ENCODE results near the gene RNF146. TPM values are rescaled to one million over a fixed set of nuclear protein-coding genes. Genes with fewer than 3 reads are reported as not detected.
A peak's percentile ranks its signal among the peaks of the same experiment; 100 is the strongest.
"Not testable (repeated sequence)": the region's sequence is repeated elsewhere in the genome, so short reads cannot be mapped to it uniquely, and the experiment has no call there.

The RNF146 gene, protein sequence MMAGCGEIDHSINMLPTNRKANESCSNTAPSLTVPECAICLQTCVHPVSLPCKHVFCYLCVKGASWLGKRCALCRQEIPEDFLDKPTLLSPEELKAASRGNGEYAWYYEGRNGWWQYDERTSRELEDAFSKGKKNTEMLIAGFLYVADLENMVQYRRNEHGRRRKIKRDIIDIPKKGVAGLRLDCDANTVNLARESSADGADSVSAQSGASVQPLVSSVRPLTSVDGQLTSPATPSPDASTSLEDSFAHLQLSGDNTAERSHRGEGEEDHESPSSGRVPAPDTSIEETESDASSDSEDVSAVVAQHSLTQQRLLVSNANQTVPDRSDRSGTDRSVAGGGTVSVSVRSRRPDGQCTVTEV
- 23.0 and 37.2 TPM in 2 replicates for total RNA-seq (2014; rRNA removed; shearing (Covaris generic))

DNA sequence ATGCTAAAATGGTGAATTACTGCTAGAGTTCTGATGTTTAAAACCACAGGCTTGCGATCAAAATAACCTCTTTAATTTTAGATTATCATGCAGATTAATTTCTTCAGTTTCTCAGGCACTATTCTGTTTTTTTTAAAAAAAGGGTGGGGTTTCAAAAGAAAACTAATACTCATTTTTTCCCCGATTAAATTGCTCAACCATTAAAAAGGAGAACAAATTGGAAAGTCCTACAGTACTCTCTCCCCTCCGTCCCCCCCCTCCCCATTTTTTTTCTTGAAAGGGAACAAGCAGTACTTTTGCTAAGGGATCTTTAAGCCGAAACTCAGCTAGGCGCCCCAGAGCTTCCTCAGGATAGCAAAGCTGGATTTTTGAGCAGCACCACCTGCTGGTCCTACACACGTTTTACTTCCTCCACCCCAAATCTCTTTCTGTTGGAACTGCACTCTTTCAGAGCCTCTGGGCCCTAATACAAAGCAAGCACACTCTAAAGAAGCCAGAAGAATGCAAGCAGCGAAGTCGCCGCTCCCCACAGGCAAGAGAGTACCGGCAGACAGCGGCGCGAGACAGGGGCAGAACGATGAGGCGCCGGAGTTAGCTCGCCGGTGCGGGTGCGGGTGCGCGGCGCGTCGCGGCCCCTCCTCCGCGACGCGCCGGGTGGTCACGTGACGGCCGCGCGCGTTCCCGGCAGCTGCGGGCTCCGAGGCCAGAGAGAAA is at the start of gene RNF146:
RNF146 (plus strand) TSS at position 687 of the 714 bp plus-strand sequence. CDS start 13,475 bp downstream, outside the sequence.
- peak; percentile 85 for DNase-seq (ENCODE audit: low read depth)

DNA sequence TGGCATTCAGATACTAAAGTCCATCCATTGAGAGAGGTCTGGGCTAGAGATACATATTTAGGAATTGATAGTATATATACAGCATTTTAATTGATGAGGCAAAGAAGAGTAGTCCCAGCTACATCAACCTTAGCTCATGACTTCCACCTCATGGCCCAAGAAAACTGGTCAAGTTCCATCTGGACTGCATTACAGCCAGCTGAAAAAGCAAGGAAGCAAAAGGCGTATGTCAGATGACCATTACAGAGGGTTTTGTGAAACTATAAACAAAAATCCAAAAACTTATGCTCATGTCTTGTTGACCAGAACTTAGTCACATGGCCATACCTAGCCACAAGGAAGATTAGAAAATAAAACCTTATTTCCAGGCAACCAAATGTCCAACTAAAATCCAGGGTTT is 46.8 kb upstream of the RNF146 start:
- DNase-seq (ENCODE audit: low read depth): no peak

DNA sequence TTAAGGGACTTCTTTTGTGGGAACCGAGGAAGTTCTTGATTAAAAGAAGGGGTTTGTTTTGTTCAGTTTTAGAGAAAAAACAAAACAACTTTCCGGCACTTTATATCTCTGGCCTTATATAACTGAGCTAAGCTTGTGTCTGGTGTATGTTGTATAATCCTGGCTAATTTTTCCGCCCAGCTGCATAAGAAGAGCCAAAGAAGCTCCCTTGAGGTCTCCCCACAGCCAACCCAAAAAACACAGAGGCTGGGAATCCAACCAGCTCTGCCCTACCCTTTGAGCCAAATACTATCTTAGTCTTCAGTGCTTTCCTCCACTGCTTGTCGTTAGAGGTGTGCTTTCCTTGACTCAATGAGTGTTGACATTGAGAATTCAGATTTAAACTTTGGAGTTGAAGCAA is 45.5 kb upstream of the RNF146 start:
- DNase-seq (ENCODE audit: low read depth): no peak

DNA sequence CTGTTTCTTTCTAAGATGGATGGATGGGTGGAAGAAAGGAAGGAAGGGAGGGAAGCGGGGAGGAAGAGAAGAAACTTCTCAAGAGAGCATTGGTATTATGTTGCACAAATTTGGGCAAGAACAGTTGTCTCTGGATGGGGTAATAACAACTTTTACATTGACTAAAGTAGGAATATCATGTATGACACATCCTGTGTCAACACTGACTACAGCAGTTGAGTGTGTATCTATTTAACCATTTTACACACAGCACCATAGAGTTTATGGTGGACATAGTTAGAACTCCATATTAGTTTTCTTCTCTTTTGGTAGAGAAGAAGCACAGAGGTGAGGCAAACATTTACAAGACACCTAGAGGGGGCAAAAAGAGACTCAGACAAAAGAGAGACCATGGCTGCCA is 44.2 kb upstream of the RNF146 start:
- DNase-seq (ENCODE audit: low read depth): no peak

DNA sequence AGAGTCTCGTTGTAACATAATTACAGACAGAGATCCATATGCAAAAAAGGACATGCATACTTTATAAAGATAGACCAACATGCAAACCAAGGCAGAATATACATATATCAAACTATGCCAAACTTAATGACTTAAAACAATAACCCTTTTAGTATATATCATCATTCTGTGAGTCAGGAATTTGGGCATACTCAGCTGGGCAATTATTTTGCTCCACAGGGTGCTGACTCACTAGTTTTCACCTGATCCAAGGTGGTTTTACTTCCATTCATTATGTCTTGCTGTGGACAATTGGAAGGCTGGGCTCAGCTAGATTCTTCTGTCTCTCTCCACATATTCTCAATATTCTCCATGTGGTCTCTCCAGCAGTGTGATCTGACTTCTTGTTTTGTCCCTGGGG is 41.2 kb upstream of the RNF146 start:
- no peak for DNase-seq (ENCODE audit: low read depth)

DNA sequence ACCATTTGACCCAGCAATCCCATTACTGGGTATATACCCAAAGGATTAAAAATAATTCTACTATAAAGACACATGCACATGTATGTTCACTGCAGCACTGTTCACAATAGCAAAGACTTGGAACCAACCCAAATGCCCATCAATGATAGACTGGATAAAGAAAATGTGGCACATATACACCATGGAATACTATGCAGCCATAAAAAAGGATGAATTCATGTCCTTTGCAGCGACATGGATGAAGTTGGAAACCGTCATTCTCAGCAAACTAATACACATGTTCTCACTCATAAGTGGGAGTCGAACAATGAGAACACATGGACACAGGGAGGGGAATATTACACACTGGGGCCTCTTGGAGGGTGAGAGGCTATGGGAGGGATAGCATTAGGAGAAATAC is 32.8 kb upstream of the RNF146 start:
- not testable (repeated sequence) for DNase-seq (ENCODE audit: low read depth)

DNA sequence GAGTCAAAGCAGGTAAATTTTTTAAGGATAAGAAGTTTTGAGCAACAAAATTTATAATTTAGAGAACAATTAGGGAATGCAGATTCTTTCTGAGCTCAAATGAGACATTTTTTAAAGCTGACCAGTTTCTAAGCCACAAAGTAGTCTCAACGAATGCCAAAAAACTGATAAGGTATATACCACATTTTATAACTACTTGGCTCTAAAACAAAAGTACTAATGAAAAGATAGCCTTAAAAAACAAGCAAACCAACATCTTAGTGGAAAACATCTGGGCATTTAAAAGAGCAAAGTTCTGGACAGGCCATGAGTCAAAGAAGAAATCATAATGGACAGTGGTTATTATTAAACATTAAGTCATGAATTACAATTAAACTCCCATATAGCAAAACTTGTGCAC is 23.2 kb upstream of the RNF146 start:
- no peak for DNase-seq (ENCODE audit: low read depth)

DNA sequence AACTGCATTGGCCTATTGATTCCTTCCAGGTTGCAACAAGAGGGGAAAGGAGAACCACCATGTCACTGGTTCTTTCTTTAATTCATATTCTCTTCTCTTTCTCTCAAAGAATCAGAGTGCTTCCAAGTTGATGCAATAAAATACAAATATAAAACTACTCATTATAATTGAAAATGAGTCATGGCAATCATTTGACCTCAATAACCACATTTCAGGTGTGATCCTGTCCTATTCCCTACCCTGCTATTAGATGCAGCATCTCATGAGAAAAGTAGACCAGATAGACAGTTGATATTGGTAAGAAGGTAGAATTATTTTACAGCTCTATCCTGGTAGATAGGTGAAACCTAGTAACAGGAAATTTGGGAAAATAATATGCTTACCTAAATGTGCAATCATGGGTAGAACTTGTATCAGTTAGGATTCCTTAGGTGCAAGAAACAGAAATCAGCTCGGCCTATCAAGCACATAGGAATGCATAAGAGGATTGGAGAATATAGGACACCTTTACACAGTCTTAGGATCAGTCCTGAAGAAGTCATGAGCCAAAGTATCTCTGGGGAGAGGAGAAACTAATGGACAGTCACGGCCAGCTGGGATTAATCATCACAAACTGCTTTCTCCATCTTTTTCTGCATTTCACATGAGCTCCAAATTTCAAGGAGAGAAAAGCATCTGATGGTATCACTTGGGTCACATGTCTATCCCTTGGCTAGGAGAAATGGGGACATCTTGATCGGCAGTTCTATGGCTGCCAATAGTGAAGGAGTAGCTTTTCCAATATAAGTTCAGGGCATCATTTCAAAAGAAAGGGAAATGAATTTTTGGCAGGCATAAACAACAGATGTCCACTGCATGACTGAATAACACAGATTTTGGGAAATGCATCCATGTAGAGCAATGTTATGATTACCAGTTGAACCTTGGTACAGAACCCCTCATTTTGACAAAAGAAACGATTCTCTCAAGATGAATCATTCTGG is 19.3 kb upstream of the RNF146 start:
- DNase-seq (ENCODE audit: low read depth): no peak

DNA sequence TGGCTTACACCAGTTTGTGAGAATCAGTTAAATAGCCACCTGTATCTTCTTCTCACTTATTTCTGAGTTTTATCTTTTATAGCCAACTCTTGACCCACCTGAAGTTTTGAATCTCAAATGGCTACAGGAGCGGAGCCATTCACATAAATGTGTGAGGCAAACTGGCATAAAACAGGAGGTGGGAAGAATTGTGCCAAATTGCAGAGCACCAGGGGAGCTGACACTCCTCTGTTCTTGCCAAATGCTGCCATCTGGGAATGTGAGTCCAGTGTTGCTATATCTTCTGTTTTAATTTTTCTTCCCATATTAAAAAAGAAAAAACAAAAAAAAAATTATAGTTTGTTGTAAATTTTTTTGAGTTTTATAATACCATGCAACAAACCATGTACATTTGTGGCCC is 17.0 kb upstream of the RNF146 start:
- no peak for DNase-seq (ENCODE audit: low read depth)

DNA sequence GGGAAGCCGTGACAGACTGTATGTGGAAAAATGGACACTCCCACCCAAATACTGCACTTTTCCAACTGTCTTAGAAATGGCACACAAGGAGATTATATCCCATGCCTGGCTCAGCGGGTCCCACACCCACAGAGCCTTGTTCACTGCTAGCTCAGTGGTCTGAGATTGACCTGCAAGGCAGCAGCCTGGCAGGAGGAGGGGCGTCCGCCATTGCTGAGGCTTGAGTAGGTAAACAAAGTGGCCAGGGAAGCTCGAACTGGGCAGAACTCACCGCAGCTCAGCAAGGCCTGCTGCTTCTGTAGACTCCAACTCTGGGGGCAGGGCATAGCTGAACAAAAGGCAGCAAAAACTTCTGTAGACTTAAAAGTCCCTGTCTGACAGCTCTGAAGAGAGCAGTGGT is 11.4 kb upstream of the RNF146 start:
- DNase-seq (ENCODE audit: low read depth): no peak

DNA sequence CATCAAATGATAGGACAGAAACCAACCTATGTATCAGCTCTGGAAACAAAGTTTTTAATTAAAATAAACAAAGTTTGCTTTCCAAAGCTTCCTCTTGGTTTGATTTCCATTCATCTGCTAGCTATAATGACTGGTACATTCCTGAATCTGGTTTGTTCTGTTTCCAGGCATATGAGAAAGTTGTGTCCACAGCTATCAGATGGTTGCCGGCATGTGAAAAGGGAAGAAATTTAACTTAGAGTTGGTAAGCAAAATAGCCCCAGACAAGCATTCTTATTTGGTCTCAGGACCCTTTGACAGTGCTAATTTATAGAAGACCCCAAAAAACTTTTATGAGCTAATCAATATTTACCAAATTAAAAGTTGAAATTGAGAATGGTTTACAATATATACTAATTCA is 3.8 kb upstream of the RNF146 start:
- DNase-seq (ENCODE audit: low read depth): no peak

DNA sequence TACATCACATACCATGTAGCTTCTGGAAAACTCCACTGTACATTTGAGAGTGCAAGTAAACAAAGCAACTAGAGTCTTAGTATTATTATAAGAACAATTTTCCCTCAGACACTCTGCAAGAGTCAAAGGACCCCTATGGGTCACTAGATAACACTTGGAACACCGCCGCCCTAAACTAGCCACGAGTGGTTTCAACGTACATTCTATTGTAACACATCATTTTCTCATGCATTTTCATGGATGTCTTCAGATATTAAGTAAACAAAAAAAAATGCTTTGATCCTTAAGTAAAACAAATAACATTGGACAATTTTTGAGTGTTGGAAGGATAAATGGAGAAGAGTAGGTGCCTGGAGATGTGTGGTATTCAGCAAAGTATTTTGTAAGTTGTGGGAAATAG is 3.2 kb upstream of the RNF146 start:
- DNase-seq (ENCODE audit: low read depth): no peak

DNA sequence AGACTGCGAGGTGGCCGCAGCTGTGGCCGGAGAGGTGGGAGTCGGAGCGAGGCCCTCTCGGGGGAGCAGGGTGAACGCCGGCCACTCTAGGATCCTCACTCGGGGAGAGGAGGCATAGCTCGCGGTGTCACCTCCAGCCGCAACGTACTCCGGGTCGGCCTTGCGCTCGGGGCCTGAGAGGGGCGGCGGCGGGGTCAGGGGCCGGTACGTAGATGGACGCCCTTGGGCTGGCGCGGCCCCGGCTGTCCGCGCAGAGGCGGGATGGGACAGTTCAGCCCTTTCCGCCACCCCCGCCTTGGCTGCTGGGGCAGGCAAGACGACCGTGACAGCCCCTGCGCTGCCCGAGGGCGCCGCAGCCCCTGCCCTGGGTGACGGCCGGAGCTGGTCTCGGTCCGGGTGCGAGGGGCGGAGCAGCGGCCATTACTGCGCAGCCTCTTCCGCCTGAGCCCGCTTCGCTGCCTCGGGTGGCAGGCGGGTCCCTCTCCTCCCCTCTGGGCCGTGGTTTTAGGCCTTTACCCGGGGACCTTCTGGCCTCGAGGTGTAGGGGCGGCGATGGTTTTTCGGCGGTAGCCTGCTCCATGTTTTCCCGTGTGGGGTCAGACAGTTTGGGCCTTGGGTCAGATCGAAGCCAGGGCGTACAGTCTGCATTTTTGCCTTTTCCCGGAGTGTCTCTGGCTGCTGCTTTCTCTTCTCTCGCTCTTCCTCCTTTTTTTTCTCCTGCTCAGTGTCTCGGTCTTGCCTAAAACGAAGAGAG is 405 bp downstream of the RNF146 start:
- peak; percentile 58 for DNase-seq (ENCODE audit: low read depth)

DNA sequence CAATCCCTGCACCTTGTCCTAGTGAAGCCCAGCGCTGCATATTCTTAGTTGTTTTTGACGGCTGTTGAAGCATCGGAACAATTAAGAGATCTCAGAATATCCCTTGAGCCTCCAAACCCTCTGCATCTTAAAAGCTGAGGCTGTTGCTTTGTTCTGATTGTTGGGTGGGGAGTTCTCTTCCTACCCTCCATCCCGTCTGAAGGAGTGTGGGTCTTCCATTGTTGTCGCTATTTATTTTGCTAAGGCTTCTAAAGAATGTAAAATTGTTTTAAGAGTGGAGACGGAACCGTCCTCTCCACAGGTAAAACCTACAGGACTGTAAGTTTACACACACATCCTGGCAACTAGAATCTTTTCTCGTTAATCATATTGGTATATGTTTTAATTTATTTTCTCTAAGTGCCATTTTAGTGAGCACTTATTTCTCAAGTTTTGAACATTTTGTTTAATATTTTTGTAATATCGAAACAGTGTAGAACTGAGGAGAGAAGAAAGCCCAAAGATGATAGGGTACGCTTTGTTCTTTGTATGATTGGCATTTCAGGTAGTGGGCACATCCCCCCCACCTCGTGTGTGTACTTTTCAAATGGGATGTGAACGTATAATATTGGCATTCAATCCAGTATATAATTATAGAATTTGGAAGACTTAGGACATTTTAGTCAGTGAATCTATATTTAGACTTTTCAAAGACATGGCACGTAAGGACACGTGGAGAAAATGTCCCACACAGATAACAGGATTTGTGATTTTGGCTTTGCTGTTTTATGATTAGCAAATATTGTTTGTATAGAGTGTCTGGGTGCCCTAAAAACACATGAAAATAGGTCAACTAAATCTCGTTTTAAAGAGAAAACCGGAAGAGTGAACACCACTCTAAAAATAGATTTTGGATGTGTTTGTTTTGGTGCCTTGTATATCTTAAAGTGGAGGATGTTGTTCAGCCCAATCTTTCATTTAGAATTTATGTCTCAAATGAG is 1.3 kb downstream of the RNF146 start:
- DNase-seq (ENCODE audit: low read depth): peak; percentile 13

DNA sequence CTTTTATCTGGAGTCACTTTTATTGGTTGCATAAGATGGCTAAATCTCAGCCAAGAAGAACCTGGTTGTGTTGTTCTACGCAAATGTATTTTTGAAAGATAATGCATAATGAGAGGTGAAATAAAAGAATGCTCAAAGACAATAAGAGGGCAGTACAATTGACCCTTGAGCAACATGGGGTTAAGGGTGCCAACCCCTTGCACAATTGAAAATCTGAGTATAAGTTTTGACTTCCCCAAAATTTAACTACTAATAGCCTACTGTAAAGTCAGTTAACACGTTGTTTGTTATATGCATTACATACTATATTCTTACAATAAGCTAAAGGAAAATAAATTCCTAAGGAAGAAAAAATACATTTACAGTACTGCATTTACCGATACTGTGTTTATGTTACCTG is 5.9 kb downstream of the RNF146 start:
- DNase-seq (ENCODE audit: low read depth): no peak

DNA sequence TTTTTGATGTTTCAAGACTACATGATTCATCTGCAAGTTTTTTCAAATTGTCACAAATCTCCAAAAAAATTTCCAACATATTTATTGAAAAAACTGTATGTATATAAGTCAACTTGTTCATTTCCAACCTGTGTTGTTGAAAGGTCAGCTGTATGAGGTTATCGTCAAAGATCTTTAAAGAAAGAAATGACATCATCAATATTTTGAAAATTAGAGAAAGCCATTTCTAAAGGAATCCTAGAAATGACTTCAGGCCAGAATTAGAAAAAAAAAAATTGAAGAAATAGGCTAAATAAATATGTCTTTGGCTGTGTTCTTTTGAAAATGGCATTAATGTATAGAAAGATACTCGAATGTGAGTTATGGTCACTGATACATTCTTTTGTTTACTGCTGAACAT is 6.8 kb downstream of the RNF146 start:
- DNase-seq (ENCODE audit: low read depth): no peak

DNA sequence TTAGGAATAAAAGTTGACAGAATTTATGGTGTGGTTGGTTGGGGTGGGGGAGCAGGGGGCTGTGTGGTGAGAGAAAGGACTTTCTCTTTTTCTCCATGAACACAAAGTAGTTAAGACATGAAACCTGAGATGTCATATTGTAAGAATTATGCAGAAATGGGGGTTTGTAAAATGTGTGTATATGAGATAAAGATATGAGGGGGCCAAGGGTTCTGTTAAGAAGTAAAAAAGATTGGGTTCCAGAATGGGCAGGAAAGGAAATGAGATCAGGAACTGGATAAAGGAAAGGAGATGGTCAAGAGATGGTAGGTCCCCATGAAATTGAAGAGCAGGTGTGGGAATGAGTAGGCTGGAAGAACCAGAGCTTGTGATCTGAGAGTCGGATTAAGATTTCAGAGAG is 9.7 kb downstream of the RNF146 start:
- DNase-seq (ENCODE audit: low read depth): no peak

DNA sequence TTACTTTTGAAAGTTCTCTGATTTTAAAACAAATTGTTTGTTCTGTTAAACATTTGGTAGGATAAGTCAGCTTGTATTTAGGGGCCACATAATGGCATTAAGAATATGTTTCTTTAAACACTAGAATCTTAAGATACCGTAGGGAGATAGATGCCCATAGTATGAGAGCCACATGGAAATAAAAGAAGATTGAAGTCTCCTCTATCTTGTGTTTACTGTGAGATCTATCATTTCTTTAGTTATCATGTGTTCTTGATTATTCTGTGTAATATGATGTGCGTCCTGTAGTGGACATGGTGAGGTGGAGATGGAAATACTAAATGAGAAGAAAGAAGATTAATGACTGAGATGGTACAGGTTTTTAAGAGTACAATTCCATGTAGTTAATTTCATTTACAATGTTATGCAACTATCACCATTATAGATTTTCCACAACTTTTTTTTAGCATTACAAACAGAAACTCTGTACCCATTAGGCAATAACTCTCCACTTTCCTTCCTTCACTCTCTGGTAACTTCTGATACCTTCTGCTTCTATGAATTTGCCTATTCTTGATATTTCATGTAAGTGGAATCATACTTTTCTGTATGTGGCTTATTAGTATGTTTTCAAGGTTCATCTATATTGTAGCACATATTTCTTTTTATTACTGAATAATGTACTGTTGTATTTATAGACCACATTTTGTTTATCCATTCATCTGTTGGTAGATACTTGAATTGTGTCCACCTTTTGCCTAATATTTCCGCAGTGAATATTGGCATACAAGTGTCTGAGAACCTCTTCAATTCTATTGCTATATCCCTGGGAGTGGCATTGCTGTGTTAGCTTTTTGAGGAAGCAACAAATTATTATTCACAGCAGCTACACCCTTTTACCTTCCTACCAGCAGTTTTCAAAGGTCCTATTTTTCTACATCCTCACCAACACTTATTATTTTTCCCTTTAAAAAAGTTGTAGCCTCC is 11.5 kb downstream of the RNF146 start:
- DNase-seq (ENCODE audit: low read depth): no peak

DNA sequence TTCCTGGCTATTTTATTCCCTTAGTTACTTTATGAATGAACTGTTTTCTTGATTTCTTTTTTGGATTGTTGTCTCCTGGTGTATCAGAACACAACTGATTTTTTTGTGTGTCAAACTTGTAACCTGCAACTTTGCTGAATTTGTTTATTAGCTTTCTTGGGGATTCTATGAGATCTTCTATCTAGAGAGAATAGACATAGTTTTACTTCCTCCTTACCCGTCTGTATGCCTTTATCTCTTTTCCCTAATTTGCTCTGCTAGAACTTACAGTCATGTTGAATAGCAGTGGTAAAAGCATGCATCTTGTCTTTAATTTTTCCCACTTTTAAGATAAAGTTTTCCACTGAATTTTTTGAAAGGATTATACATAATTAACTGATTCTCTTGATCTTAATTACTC is 13.2 kb downstream of the RNF146 start:
- DNase-seq (ENCODE audit: low read depth): no peak

Data from M059J (cell line).